H1 (cell line): Measurements from ENCODE around the gene KLHDC7A.

Experiments used
- CTCF ChIP-seq, 3 experiments: IDR thresholded peaks; 1 replicate in 2 of 3; 2 replicates in 1 of 3; pipeline versions ENCODE4 v1.5.1 to v1.6.1; 2011; ENCODE audit warnings: low read length in 3 of 3, mild to moderate bottlenecking in 3 of 3, inconsistent platforms in 2 of 3, low read depth in 1 of 3, moderate library complexity in 1 of 3; ENCODE audit not compliant: insufficient read depth in 1 of 3; ENCODE audit errors: control extremely low read depth in 1 of 3
- E2F6 ChIP-seq: IDR thresholded peaks from 2 replicates; pipeline ENCODE4 v1.6.1; 2012; ENCODE audit warnings: inconsistent platforms
- GTF2F1 ChIP-seq: IDR thresholded peaks from 2 replicates; pipeline ENCODE4 v1.6.1; 2012; ENCODE audit warnings: low read depth, low read length, improper control_type of control experiment, borderline replicate concordance
- HDAC2 ChIP-seq, 2 experiments: fragments of 300-600 bp in 1 of 2; sonication (generic) in 1 of 2; IDR thresholded peaks; 2 replicates each; pipeline ENCODE4 v1.6.1; 2011 to 2012; ENCODE audit warnings: low read depth in 2 of 2, low read length in 2 of 2, mild to moderate bottlenecking in 2 of 2, moderate library complexity in 2 of 2, borderline replicate concordance in 1 of 2, inconsistent platforms in 1 of 2
- MAX ChIP-seq: IDR thresholded peaks from 2 replicates; pipeline ENCODE4 v1.6.1; 2012; ENCODE audit warnings: inconsistent platforms
- POLR2AphosphoS5 ChIP-seq: IDR thresholded peaks from 2 replicates; pipeline ENCODE4 v1.6.1; 2011; ENCODE audit warnings: low read depth, low read length
- RAD21 ChIP-seq, 2 experiments: IDR thresholded peaks in 1 of 2; conservative IDR thresholded peaks in 1 of 2; 2 replicates each; pipeline ENCODE4 v1.6.1; 2011; ENCODE audit warnings: low read depth in 2 of 2, low read length in 2 of 2, improper control_type of control experiment in 1 of 2, inconsistent platforms in 1 of 2, mild to moderate bottlenecking in 1 of 2, moderate library complexity in 1 of 2
- SIN3A ChIP-seq, 2 experiments: IDR thresholded peaks in 1 of 2; conservative IDR thresholded peaks in 1 of 2; 2 replicates each; pipeline ENCODE4 v1.6.1; 2011 to 2012; ENCODE audit warnings: low read length in 2 of 2, improper control_type of control experiment in 1 of 2, low read depth in 1 of 2, mild to moderate bottlenecking in 1 of 2
- ZNF274 ChIP-seq: IDR thresholded peaks from 2 replicates; pipeline ENCODE4 v1.7.0; 2012; ENCODE audit warnings: low read length, borderline replicate concordance; ENCODE audit errors: extremely low read depth

- TF ChIP-seq POLR2AphosphoS5 (no peak), CTCF (IDR thresholded peaks at IDR 0.05; ENCODE audit: control extremely low read depth in 1 of 3, insufficient read depth in 1 of 3, low read depth in 1 of 3, low read length in 3 of 3) (peak; percentile 18 to 45 (median 38)), E2F6 (no peak), RAD21 (IDR thresholded peaks at IDR 0.05 in 1 of 2, conservative IDR thresholded peaks at IDR 0.05 in 1 of 2; ENCODE audit: low read depth in 2 of 2, low read length in 2 of 2) (peak; percentile 38 to 54; a peak in 3 of 4 replicates), SIN3A (conservative IDR thresholded peaks at IDR 0.05 in 1 of 2, IDR thresholded peaks at IDR 0.05 in 1 of 2; ENCODE audit: low read depth in 1 of 2, low read length in 2 of 2) (no peak), GTF2F1 (no peak), HDAC2 (IDR thresholded peaks at IDR 0.05; ENCODE audit: borderline replicate concordance in 1 of 2, low read depth in 2 of 2, low read length in 2 of 2) (no peak), MAX (no peak), ZNF274 (no peak)
Observed at GRCh38 chr1:18468570-18468969, 12.2 kb upstream of the KLHDC7A start.
